Lower lobe of right lung (tissue), 2 donors: ENCODE results near the gene PIH1D1. TPM values are rescaled to one million over a fixed set of nuclear protein-coding genes. Genes with fewer than 3 reads are reported as not detected.

Experiments used
- ATAC-seq, 2 donors: fragments of 200-7000 bp; cut with Tn5 transposase; one replicate each; pipeline ENCODE4 v1.9.1; 2020 to 2022; ENCODE audit warnings: mild to moderate bottlenecking in 2 of 2, moderate library complexity in 2 of 2
- DNase-seq: peaks from one replicate; pipeline ENCODE4 v3.0.0-alpha.2; 2020
- H3K27ac ChIP-seq: fragments of 200-600 bp; one replicate; pipeline ENCODE4 v1.8.0; 2022
- H3K27me3 ChIP-seq: fragments of 200-600 bp; one replicate; pipeline ENCODE4 v1.8.0; 2022; ENCODE audit warnings: low read depth
- H3K36me3 ChIP-seq: fragments of 200-600 bp; one replicate; pipeline ENCODE4 v1.8.0; 2022; ENCODE audit warnings: mild to moderate bottlenecking
- H3K4me1 ChIP-seq: fragments of 200-600 bp; one replicate; pipeline ENCODE4 v1.8.0; 2022
- H3K4me3 ChIP-seq: fragments of 200-600 bp; one replicate; pipeline ENCODE4 v1.8.0; 2022; ENCODE audit warnings: mild to moderate bottlenecking
- H3K9me3 ChIP-seq: fragments of 200-600 bp; one replicate; pipeline ENCODE4 v1.8.0; 2022
- CTCF ChIP-seq: fragments of 200-600 bp; IDR thresholded peaks from one replicate; pipeline ENCODE4 v1.8.0; 2022; ENCODE audit warnings: antibody characterized with exemption, mild to moderate bottlenecking
- intact Hi-C: fragments of 100-400 bp; cut with DNase I; formaldehyde crosslinking; loops from one replicate; pipeline ENCODE4 v1.11.0; 2022
- total RNA-seq: library from RNA; stranded (reverse); fragmentation: NEBNext Ultra II Directional; extraction: Animal tissue kit (Norgen Biotek cat#: 25700); gene quantifications from one replicate; pipeline ENCODE4 v1.2.1, GENCODE V29; 2021
- donor health status: DM: no; HTN: yes; CAD: no; lungs with severe emphysema.

Gene PIH1D1
- total RNA-seq, 1 donor from 2014 or later, result 63.2 TPM

GRCh38 chr19:49425922-49426592 is 25.6 kb downstream of the PIH1D1 start:
- no peaks in the 10 kb centered on the region for H3K9me3 ChIP-seq
- ATAC-seq (no peak), DNase-seq (no peak)
- no peak overlapping the region for H3K4me3 ChIP-seq
- no peak overlapping the region for H3K27ac ChIP-seq
- TF ChIP-seq CTCF, result no peak
- H3K4me1 ChIP-seq, result peaks cover 34% of the 10 kb centered on the region
- H3K36me3 ChIP-seq, result no peaks in the 10 kb centered on the region
- intact Hi-C loops, result no loop called here
- H3K27me3 ChIP-seq, result peaks cover 97% of the 10 kb centered on the region

- no peak for ATAC-seq
- H3K27me3 ChIP-seq, result peaks cover 97% of the 10 kb centered on the region
- no peaks in the 10 kb centered on the region for H3K36me3 ChIP-seq
- H3K9me3 ChIP-seq, result no peaks in the 10 kb centered on the region
- intact Hi-C loops, result no loop called here
- TF ChIP-seq CTCF, result no peak
- H3K4me3 ChIP-seq, result no peak within 1 kb of the TSS
- DNase-seq, result no peak
- H3K27ac ChIP-seq, result no peak within 1 kb of the TSS
- H3K4me1 ChIP-seq, result peaks cover 38% of the 10 kb centered on the region
Observed at GRCh38 chr19:49425178-49425577, 26.4 kb downstream of the PIH1D1 start, which contains the start of gene GFY. TSS of gene GFY (plus strand) at chr19:49425388. CDS start at chr19:49426431, 1,043 bp downstream.

- H3K4me3 ChIP-seq, result no peak overlapping the region
- intact Hi-C loops, result no loop called here
- H3K27me3 ChIP-seq, result peaks cover 94% of the 10 kb centered on the region
- H3K4me1 ChIP-seq, result peaks cover 38% of the 10 kb centered on the region
- no peak overlapping the region for H3K27ac ChIP-seq
- no peaks in the 10 kb centered on the region for H3K36me3 ChIP-seq
- DNase-seq (no peak), ATAC-seq (no peak)
- H3K9me3 ChIP-seq, result no peaks in the 10 kb centered on the region
- TF ChIP-seq CTCF, result no peak
Observed at GRCh38 chr19:49423985-49424303, 27.7 kb downstream of the PIH1D1 start.

GRCh38 chr19:49423071-49423984 is 28.3 kb downstream of the PIH1D1 start, which contains the start of gene PTH2:
TSS of gene PTH2 (minus strand) at chr19:49423441. CDS start at chr19:49423339, 102 bp downstream.
- H3K4me1 ChIP-seq, result peaks cover 34% of the 10 kb centered on the region
- peaks cover 93% of the 10 kb centered on the region for H3K27me3 ChIP-seq
- DNase-seq (no peak), ATAC-seq (no peak)
- peak within 1 kb of the TSS; percentile 34 for H3K4me3 ChIP-seq
- H3K36me3 ChIP-seq, result no peaks in the 10 kb centered on the region
- TF ChIP-seq CTCF, result no peak
- no peaks in the 10 kb centered on the region for H3K9me3 ChIP-seq
- H3K27ac ChIP-seq, result no peak within 1 kb of the TSS
- intact Hi-C loops, result no loop called here

GRCh38 chr19:49422407-49423070 is 29.1 kb downstream of the PIH1D1 start:
- H3K36me3 ChIP-seq, result no peaks in the 10 kb centered on the region
- H3K4me3 ChIP-seq, result peak overlapping the region; percentile 34
- no peaks in the 10 kb centered on the region for H3K9me3 ChIP-seq
- DNase-seq, result no peak
- H3K27ac ChIP-seq, result no peak overlapping the region
- intact Hi-C loops, result no loop called here
- TF ChIP-seq CTCF, result peak; percentile 40
- H3K27me3 ChIP-seq, result peaks cover 85% of the 10 kb centered on the region
- peak; percentile 57 to 65 for ATAC-seq
- peaks cover 27% of the 10 kb centered on the region for H3K4me1 ChIP-seq
